CD4-positive, alpha-beta T cell treated with Interleukin-6 for 4 hours (primary cell): ENCODE measurements around the gene HECTD4.
A peak's percentile ranks its signal among the peaks of the same experiment; 100 is the strongest.
"Not testable (repeated sequence)": the region's sequence is repeated elsewhere in the genome, so short reads cannot be mapped to it uniquely, and the experiment has no call there.

Experiments
- DNase-seq: peaks from one replicate; pipeline ENCODE4 v3.0.0-alpha.2; 2020; ENCODE audit warnings: mixed read lengths

The HECTD4 gene

DNA sequence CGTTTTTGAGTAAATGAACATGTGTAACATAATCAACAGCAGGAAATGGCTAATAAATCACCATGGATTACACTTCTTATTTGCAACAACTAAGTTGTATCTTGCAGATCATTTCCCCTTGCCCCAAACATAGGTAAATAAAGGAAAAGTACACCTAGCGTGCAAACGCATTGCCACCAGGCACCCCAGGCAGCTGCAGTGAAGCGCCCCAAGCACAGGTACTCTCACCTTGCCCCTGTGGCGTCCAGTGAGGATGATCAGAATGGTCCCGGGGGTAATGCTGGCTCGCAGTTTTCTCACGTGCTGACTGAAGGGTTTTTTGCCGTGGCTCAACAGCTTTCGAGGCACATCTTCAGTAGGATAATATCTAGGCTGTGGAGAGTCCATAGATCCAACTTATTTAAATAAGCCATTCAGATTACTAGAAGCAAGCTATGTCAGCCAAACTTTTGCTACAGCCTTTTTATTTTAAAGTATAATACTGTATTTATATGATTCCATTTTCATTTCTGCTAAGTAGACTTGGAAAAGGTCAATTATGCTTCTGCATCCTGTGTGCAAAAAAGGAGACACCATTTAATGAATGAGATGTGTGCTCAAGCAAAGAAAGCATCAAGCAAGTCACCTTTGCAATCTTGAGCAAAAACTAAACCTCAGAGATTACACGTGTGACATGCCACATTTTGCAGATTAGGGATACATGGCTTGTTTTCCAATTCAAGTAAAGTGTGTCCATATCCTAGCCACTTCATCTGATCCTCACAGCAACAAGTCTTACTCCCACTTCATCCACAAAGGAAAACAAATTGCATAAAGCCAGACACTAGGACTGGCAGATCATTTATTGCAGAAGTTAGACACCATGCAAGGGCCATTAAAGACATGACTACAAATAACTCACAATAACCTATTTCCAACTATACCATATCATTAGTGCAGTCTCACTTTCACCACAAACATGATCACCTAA lies 24.6 kb upstream of the HECTD4 start:
- DNase-seq: no peak

DNA sequence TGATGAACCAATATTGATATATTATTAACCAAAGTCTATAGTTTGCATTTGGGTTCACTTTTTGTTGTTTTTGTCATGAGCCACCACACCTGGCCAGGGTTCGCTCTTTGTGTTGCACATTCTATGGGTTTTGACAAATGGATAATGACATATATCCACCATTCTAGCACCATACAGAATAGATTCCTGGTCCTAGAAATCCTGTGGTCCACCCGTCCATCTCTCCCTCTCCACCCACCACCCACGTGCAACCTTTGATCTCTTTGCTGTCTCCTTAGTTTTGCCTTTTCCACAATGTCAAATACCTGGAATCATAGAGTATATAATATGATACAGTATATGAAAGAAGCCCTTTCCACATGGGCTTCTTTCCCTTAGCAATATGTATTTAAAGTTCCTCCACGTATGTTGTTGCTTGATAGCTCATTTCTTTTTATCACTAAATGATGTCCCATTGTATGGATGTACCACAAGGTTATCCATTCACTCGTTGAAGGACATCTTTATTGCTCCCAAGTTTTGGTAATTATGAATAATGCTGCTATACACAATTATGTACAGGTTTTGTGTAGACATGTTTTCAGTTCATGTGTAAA lies 19.8 kb upstream of the HECTD4 start:
- no peak for DNase-seq

DNA sequence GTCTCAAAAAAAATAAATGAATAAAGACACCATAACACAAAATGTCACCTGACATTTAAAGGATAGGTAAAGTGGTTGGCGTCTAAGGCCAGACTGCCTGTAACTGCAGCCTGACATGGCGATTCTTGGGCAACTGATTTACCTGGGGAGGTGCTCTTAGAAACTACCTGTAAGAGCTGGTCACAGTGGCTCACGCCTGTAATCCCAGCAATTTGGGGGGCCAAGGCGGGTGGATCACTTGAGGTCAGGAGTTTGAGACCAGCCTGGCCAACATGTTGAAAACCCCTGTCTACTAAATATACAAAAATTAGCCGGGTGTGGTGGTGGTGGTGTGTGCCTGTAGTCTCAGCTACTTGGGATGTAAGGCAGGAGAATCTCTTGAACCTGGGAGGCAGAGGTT lies 18.8 kb upstream of the HECTD4 start:
- DNase-seq: no peak

DNA sequence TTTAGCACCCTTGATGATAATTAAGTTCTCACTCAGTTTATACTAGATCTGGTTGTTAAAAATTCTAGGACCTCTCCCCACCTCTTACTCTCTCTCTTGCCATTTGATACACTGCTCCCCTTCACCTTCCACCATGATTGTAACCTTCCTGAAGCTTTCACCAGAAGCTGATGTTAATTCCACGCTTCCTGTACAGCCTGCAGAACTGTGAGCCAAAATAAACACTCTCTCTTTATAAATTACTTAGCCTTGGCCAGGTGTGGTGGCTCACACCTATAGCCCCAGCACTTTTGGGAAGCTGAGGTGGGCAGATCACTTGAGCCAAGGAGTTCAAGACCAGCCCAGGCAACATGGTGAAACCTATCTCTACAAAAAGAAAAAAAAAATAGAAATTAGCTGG lies 11.1 kb upstream of the HECTD4 start:
- no peak for DNase-seq

DNA sequence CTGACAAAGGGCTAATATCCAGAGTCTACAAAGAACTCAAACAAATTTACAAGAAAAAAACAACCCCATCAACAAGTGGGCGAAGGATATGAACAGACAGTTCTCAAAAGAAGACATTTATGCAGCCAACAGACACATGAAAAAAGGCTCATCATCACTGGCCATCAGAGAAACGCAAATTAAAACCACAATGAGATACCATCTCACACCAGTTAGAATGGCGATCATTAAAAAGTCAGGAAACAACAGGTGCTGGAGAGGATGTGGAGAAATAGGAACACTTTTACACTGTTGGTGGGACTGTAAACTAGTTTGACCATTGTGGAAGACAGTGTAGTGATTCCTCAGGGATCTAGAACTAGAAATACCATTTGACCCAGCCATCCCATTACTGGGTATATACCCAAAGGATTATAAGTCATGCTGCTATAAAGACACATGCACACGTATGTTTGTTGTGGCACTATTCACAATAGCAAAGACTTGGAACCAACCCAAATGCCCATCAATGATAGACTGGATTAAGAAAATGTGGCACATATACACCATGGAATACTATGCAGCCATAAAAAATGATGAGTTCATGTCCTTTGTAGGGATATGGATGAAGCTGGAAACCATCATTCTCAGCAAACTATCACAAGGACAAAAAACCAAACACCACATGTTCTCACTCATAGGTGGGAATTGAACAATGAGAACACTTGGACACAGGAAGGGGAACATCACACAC lies 7.9 kb upstream of the HECTD4 start:
- not testable (repeated sequence) for DNase-seq

DNA sequence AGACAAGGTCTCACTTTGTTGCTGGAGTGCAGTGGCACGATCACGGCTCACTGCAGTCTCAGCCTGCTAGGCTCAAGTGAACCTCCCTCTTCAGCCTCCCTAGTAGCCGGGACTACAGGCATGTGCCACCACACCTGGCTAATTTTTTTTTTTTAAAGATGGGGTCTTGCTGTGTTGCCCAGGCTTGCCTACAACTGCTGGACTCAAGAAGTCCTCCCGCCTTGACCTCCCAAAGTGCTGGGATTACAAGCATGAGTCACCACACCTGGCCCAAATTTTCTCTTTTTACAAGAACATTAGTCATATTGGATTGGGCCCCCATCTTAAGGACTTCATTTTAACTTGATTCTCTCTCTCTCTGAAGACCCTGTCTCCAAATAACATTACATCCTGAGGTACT lies 7.0 kb upstream of the HECTD4 start:
- no peak for DNase-seq

DNA sequence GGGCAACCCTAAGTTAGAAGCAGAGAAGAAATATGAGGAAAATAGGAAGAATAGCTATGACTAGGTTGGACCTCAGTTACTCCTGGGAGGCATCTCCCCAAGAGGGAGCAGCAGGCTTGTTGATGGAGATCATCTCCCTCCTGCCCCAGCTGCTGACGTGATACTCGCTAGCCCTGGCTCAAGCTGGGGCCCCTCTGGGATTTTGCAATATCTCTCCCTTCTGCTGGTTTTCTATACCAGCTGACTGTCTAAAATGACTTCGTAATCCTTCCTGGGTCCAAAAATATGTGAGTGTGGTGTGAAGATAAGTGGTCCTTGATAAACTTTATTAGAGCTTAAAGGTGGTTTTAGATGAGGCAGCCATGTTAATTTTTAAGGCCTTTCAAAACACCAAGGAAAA lies 4.5 kb upstream of the HECTD4 start:
- no peak for DNase-seq

DNA sequence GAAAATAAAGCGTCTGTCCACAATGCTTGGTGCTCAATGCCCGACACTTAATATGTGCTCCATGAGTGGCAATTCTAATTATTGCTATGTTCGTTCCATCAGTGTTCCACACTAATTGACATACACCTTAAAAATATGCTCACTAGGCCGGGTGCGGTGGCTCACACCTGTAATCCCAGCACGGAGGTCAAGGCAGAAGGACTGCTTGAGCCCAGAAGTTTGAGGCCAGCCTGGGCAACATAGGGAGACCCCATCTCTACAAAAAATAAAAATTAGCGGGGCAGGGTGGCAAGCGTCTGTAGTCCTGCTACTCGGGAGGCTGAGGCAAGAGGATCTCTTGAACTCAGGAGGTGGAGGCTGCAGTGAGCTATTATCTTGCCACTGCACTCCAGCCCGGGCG lies 635 bp upstream of the HECTD4 start:
- DNase-seq: no peak

DNA sequence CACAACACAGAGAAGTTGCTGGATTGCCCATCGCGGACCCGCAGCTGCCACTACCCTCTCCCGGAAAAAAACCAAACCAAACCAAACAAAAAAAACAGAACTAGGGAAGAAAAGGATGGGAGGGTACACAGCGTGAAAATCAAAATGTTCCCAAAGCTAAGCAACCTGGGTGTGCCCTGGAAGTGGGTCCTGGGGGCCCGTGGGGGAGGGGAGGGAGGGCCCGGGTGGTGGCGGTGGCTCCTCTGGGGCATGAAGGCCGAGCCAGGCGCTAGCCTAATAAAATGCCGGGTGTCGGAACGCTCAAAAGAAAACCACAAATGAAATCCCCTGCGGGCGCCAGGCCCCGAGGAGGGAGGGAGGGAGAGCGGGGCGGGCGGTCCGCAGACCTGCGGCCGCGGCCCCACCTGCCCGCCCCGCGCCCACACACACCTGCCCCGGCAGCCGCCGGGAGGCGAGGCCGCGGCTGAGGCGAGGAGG lies 787 bp downstream of the HECTD4 start:
- peak; percentile 22 for DNase-seq

DNA sequence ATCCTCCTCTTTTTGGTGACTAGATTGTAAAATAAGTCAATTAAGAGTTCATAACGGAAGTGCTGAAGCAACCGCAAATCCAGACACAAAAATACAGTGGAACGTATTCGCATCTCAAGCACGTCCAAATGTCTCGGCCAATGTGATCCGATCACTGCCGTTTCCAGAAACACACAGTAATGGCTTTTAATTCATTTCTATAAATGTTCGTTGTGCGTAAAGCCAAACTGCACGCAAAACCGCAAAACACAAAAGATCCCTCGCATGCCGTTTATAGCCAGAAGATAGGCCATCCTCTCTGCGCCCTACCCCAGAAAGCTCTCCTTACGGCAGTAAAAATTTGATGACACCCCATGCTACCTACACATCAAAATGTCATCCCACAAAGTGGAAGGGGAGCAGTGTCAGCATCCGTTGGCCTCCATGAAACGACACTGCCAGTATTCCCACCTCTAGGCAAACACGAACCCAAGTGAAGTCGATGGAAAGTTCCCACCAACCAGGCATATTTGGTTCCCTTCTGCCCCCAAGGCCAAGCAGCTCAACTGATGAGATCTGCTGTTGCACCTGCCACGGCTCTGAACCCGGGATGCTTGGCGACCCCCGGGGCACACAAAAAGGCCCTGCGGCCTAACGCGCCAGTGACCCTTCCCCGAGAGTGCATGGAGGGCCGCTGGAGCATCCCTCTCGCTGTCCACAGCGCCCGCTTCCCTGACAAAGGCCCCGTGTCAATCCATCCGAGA lies 1.4 kb downstream of the HECTD4 start:
- no peak for DNase-seq

DNA sequence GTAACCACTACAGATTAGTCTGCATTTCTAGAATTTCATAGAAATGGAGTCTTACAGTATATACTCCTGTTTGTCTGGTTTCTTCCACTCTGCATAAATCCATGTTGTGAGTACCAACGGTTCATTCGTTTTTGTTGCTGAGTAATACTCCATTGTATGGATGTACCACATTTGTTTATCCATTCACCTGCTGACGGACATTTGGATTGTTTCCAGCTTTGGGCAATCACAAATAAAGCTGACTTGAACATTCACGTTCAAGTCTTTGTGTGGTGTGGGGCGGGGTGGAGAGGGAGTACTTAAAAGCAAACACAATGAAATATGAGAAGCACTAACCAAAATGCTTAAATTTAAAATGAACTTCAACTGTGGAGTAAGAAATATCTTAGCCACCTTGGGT lies 7.1 kb downstream of the HECTD4 start:
- DNase-seq: no peak

DNA sequence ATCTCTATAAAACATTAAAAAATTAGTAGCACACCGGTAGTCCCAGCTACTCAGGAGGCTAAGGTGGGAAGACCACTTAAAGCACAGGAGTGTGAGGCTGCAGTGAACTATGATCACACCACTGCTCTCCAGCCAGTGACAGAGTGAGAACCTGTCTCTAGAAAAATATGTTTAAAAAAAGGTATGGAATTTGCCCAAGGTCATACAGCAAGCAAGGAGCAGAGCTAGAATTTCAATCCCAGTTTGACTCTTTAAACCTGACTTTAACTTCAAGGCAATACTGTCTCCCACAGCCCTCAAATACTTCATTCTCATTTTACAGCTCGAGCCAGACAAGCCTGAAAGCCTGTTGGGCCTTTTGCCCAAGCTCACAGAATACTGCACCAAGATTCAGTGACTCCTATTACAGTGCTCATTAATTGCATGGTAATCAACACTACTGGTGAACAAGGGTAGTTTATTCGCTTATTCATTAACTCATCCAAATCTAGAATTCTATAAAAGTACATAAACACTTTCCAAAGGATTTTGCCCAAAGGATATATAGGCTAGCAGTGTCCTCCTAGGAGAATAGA lies 8.0 kb downstream of the HECTD4 start:
- no peak for DNase-seq

DNA sequence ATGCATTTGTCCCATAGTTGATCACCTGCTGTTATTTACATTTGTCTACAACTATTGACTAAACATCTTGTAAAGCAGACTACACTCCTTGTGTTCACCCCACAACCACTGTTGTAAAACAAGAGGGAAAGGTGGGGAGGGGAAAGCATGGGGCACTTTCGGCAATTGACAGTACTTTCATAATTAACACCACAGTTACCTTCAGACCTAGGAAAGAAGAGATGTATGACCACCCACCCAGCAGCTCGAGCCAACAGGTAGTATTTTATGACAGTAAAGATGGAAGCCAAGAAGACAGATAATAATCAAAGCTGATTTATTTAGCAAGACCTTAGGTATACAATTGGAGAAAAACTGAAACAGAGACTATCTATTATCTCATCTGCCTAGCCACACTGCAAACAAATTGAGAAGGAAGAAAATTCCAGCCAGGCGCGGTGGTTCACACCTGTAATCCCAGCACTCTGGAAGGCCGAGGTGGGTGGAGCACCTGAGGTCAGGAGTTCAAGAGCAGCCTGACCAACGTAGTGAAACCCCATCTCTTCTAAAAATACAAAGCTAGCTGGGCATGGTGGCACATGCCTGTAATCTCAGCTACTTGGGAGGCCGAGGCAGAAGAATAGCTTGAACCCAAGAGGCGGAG lies 11.2 kb downstream of the HECTD4 start:
- DNase-seq: no peak

DNA sequence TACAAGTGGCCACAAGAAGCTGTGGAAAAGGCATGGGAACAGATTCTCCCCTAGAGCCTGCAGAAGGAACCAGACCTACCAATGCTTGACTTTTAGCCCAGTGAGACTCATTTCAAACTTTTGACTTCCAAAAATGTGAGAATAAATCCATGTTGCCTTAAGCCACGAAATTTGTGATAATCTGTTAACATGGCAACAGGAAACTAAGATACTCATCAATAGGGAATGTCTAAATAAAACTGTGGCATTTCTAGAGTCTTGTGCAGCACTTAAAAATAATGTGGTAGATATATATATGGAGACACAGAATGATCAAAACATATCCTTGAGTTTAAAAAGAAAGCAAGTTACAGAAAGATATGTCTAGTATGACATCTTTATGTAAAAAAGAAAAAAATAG lies 12.0 kb downstream of the HECTD4 start:
- no peak for DNase-seq

DNA sequence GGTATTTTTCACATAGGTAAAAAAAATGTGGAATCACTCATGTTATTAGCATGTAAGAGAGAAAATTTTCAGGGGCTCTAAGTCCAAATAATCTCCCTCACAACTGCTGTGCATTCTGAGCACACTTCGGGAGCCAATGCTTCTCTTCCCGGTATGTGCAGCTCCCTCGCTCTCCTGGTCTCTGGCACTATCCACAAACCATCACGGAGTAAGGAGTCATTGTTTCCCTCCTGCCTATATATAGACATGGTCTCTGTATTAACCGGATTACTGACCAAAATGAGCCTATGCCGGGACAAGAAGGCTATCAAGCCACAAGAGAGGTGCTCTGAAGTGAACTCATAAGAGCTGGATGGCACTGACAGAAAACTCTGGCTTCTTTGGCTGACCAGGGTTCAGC lies 13.4 kb downstream of the HECTD4 start:
- DNase-seq: no peak

DNA sequence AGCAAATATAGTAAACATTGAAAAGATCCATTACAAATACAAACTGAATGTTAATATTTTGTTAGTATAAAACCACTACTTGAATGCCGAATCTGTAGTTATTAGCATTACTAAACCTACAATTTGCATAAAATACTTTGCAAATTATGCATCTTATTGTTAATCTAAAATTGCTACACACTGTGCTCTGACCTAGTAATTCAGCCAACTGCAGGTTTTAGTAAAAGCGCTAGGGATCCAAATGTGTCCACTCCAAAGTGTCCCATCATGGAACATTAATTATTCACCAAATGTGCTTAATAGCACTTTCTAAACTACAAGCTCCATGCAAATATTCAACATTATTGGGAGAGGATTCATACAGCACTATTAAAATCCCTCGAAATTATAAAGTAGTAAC lies 14.3 kb downstream of the HECTD4 start:
- no peak for DNase-seq

DNA sequence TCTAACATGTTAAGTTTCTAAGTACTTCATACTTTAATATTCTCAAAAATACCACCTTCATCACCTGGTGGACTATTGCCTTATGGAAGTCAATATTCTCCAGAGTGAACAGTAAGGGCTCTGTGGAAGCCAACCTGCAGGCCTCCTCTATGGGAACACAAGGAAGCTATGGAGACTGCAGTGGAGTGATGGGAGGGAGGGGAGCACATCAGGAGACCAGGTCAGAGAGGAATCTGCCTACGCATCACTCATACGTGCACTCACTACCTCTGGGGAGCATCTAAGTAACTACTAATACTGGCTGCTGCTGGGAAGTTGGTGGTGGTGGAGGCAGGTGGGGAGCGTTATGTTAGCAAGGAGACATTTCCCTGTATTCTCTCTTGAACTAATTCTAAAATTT lies 19.9 kb downstream of the HECTD4 start:
- no peak for DNase-seq

DNA sequence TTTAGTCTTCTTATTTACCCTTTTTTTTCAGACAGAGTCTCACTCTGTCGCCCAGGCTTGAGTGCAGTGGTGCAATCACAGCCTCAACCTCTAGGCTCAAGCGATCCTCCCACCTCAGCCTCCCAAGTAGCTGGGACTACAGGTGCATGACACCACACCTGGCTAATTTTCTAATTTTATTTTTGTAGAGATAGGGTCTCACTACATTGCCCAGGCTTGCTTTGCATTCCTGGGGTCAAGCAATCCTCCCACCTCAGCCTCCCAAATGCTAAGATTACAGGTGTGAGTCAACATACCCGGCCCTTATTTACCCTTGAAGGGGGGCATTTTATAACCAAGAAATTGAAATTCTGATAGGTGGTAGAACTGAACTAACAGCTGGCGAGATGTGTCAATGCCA lies 21.0 kb downstream of the HECTD4 start:
- no peak for DNase-seq

DNA sequence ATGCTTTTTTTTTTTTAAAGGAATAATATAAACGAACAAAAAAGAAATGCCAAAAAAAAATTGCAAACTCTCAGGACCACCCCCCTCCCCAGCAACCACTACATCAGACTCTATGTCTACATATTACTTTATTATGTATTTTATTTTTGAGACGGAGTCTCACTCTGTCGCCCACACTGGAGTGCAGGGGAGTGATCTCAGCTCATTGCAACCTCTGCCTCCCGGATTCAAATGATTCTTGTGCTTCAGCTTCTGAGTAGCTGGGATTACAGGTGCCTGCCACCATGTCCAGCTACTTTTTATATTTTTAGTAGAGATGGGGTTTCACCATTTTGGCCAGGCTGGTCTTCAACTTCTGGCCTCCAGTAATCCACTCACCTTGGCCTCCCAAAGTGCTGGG lies 22.9 kb downstream of the HECTD4 start:
- DNase-seq: no peak

DNA sequence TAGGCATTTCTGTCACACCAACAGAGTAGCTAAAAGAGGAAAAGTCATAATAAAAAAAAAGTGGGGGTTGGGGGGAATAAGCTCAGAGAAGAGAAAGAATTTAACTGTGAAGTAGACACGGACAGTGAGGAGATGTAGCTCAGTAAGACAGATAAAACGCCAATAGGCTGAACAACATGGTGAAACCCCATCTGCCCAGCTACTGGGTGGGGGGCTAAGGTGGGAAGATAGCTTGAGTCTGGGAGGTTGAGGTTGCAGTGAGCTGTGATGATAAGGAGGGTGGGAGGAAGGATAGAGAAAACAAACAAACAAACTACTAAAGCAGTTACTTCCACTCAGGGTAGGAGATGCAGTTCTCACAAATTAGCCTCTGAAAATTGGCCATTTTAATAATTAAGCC lies 25.0 kb downstream of the HECTD4 start:
- DNase-seq: no peak

DNA sequence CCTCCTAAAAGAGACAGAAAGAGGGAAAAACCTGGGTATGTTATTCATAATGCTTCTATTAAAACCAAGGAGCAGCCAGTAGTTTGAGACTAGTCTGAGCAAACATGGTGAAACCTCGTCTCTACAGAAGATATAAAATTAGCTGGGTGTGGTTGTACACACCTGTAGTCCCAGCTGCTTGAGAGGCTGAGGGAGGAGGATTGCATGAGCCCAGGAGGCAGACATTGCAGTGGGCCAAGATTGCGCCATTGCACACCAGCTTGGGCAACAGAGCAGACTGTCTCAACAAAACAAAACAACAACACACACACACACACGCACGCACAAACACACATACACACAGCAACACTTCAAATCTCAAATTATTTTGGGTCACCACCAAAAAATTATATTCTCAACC lies 27.8 kb downstream of the HECTD4 start:
- no peak for DNase-seq

DNA sequence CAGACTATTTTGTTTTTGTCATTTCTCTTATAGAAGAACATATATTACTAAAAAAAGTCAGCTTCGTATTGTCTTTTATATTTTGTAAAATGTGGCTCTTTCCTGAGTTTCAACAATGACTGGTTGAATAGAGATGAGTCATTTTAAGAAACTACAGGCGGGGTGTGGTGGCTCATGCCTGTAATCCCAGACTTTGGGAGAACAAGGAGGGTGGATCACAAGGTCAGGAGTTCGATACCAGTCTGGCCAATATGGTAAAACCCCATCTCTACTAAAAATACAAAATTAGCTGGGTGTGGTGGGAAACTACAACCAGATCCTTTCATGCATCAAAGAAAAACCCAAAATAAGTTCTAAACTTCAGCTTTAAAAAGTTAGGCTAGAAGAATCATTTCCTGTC lies 28.8 kb downstream of the HECTD4 start:
- DNase-seq: no peak
